Gastroesophageal sphincter (tissue), 3 donors: ENCODE results near the gene CATSPERZ.

Source experiments
- CTCF ChIP-seq, 4 experiments: fragments of 200-600 bp in 2 of 4; fragments of 450-650 bp in 2 of 4; sonication (generic) in 1 of 4; IDR thresholded peaks; one replicate each; pipeline ENCODE4 v1.5.1; 2017 to 2019; ENCODE audit warnings: antibody characterized with exemption in 4 of 4, mild to moderate bottlenecking in 2 of 4, moderate library complexity in 2 of 4
- EP300 ChIP-seq: sonication (generic); formaldehyde crosslinking; IDR thresholded peaks from one replicate; pipeline ENCODE4 v1.6.1; 2017; ENCODE audit warnings: antibody characterized with exemption, mild to moderate bottlenecking
- POLR2A ChIP-seq, 2 donors: fragments of 450-650 bp; IDR thresholded peaks; one replicate each; pipeline ENCODE4 v1.6.1; 2017; ENCODE audit warnings: antibody characterized with exemption in 2 of 2, mild to moderate bottlenecking in 2 of 2, moderate library complexity in 1 of 2

- TF ChIP-seq POLR2A (IDR thresholded peaks at IDR 0.05) (no peak), CTCF (IDR thresholded peaks at IDR 0.05) (no peak), EP300 (no peak)
These were observed 8.3 kb upstream of the CATSPERZ start for GRCh38 chr11:64291752-64292459.
